GM19397 (cell line): ENCODE data around the gene VAC14.

ENCODE experiments used
- ATAC-seq: cut with Tn5 transposase; IDR thresholded peaks from one replicate; pipeline ENCODE4 v1.9.1; 2021; ENCODE audit warnings: mild to moderate bottlenecking, moderate library complexity; ENCODE audit not compliant: unreplicated experiment

VAC14 gene

GRCh38 chr16:70694088-70694867 lies 106.7 kb downstream of the VAC14 start:
- ATAC-seq: no peak

DNA sequence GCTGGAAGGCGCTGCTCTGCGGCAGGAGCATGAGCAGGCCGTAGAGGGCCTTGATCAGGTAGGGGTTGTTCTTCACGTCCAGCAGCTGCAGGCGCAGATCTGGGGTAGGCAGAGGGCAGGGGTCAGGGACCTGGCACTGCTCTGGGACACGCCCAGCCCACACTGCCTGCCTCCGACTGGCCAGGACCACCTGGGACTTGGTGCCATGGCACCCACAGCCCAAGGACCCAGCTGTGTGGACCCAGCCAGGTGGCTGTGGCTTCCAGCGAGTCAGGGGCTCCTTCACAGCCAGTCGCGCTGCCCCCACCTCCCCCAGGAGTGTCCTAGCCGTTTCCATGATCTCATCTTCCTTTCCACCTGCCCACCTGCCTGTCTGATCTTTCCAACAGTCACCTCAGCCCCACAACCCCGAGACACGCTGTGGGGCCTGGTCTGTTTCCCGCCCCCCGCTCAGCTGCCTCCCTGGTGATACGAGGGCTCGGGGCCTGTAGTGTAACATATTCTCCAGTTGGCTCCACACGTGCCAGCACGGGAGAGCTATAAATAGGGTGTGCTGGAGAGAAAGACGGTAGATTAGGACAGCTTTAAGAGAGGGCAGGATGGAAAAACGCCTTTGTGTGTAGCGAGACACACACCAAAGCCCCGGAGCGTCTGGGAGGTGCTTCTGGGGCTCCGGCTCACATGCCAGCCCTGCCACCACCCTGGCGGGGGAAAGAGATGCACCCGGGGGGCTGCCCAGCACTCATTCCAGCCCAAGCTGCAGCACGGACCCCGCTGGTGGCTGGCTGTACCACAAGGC lies 107.9 kb downstream of the VAC14 start:
- no peak for ATAC-seq

DNA sequence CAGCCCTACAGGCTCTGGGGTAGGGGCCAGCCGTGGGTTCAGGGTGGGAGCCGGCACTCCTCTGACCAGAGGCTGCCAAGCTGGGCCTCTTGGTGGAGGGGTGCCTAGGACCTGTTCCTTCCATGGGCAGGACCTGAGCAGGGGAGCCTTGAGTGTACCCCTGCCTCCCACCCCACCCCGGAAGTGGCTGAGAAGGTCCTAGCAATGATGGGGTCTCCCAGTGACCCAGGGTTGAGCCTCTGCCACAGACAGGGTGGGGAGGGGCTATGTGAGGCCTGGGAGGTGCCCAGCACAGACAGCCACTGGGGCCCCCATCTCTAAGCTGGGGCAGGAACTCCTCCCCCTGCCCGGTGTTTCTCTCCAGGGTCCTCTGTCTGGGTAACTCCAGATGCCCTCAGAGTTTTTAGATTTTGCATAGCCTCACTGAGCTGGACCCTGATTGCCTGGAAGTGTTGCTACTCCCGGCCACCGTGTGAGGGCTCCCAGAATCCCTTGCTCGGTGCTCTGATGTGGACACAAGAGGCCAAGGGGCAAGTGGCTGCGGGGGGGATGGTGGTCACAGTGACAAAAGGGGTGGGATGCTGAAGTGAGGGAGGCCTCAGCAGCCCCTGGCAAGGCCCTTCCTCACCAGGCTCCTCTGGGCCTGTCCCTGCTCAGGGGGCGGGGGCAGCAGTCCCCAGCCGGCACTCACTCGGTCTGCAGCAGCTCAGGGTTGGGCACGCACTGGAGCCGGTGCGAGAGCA lies 108.7 kb downstream of the VAC14 start:
- no peak for ATAC-seq

DNA sequence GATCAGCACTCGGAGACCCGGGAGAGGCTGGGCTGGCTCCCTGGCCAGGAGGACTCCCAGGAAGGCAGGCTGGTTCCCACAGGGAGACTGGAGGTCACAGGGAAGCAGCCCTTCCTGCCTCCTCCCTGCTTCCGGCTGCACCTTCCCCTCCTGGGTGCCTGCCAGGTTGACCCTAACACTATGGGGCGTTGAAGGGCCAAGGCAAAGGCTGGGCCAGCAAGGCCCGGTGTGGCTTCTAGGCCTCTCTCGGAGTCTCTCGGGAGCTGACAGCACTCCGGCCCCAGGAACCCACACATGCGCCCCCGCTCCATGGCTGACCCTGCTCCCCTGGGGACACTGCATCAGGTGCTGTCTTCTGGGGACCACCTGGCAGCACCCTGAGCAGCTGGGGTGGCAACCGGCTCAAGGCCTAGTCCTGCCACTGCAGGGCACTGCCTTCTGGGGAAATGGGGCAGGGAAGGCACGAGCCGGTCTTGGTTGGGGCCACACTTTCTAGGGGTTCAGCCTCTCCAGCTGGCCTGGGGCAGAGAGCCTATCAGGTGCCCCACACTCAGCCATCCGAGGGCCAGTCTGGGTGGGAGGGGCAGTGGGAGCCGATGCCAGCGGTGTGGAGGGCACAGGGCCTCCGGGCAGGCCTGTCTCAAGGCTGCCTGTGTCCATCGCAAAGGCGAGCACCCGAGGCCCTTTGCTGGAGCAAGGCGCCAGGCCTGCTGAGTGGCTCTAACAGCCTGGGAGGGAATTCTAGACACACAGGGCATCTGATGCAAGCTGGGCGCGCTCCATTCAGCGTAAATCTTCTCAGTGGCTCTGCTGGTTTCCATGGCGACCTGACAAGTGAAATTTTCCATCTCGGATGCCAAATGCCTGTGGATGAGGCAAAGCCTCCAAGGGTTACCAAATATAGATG lies 109.5 kb downstream of the VAC14 start:
- no peak for ATAC-seq

GRCh38 chr16:70689970-70690891 lies 110.7 kb downstream of the VAC14 start:
- ATAC-seq: no peak

DNA sequence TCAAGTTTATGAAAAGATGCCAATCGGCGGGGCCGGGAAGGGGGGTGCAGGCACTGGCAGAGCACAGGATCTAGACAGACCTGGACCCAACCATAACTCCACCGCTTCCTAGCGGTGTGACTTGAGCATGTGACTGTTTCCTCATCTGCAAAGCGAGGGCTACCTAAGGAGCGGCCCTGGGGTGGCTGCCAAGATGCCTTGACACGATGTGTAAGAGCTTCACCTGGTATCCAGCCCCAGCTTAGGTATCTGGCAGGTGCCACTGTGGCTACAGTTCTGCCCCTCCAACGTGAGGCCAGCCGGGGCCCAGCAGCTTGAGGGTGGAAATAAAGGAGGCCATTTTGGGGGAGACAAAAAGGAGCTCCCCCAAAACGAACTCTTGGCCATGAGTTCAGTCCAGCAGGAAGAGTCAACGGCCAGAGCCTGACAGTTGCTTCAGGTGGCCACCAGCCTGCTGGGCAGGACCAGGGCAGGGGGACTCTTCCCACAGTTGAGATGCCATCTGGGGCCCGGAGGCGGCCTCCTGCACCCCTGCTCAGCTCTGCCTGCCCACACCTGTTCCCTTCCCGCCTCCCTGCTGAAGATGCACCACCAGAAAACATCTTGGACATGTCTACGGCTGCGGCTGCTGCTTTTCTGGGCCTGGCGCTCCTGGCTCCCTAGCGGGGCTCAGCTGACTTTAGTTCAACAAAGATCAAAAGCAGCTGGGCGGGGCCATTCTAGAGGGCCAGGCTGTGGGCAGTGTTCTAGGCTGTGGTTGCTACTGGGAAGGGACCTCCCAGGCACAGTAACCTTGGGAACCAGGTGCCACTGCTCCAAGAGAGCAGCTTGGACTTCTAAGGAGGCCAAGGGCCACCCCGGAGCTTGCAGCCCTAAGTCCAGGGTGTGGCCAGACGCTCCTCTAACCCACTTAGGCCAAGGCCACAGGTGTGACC lies 111.7 kb downstream of the VAC14 start:
- no peak for ATAC-seq

DNA sequence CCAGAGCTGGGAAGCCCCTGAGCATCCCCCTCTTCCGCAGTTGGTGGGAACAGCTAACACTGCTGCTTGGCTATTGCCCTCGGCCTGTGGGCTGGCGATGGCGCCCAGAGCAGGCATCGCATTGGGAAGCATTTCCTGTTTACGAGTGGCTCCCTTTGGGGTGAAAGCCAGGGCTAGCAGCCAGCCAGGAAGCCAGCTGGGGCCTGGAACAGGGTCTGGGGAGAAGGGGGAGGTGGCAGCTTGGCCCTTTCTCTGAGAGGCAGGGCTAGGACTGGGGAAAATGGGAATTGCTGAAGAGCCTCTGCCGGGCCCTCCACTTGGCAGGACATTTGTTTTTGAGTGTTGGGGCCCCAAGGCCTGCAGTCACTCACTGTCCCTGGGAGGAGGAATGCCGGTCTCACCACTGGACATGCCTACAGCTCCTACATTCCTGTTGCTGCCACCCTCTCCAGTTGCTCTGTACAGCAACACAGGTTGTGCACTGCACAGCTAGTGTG lies 112.7 kb downstream of the VAC14 start:
- ATAC-seq: no peak

- ATAC-seq: no peak
Observed at GRCh38 chr16:70687671-70688245, 113.2 kb downstream of the VAC14 start.

- ATAC-seq: no peak
Observed at GRCh38 chr16:70687102-70687511, 113.9 kb downstream of the VAC14 start.

GRCh38 chr16:70686376-70687101 lies 114.4 kb downstream of the VAC14 start:
- ATAC-seq: no peak

- no peak for ATAC-seq
Observed at GRCh38 chr16:70685938-70686375, 115.0 kb downstream of the VAC14 start, which contains the start of gene MTSS2. MTSS2 (minus strand) TSS chr16:70686053; CDS start chr16:70685791, 262 bp downstream.

GRCh38 chr16:70685061-70685937 lies 115.7 kb downstream of the VAC14 start:
- no peak for ATAC-seq

GRCh38 chr16:70684146-70685060 lies 116.6 kb downstream of the VAC14 start:
- no peak for ATAC-seq

GRCh38 chr16:70683146-70683944 lies 117.6 kb downstream of the VAC14 start:
- ATAC-seq: no peak
